OCI-LY1 (cell line): Measurements from ENCODE around the gene CD4.
A peak's percentile ranks its signal among the peaks of the same experiment; 100 is the strongest.

Source experiments
- H2AFZ ChIP-seq: fragments of 200-600 bp; sonication (generic), shearing (Covaris generic); 2 replicates; pipeline ENCODE4 v1.6.0; 2014; ENCODE audit warnings: antibody characterized with exemption, mild to moderate bottlenecking, low read length
- H3F3A ChIP-seq: fragments of 200-600 bp; sonication (generic), shearing (Covaris generic); 2 replicates; pipeline ENCODE4 v1.6.0; 2014; ENCODE audit warnings: mild to moderate bottlenecking, antibody characterized with exemption, low read length, moderate library complexity; ENCODE audit not compliant: insufficient read depth
- H3K27ac ChIP-seq: fragments of 200-600 bp; sonication (generic); 2 replicates; pipeline ENCODE4 v1.5.1; 2014; ENCODE audit warnings: low read length, mixed run types, mild to moderate bottlenecking, low read depth; ENCODE audit not compliant: poor library complexity, severe bottlenecking
- H3K27me3 ChIP-seq: fragments of 200-600 bp; sonication (generic); 2 replicates; pipeline ENCODE4 v1.6.0; 2014; ENCODE audit warnings: antibody characterized with exemption, mild to moderate bottlenecking, low read length, moderate library complexity; ENCODE audit not compliant: insufficient read depth
- H3K36me3 ChIP-seq: fragments of 200-600 bp; sonication (generic); 2 replicates; pipeline ENCODE4 v1.6.1; 2014; ENCODE audit warnings: mild to moderate bottlenecking, antibody characterized with exemption, low read length, moderate library complexity, mixed read lengths; ENCODE audit not compliant: insufficient read depth
- H3K4me1 ChIP-seq: fragments of 200-600 bp; sonication (generic); 2 replicates; pipeline ENCODE4 v1.5.1; 2014; ENCODE audit warnings: mild to moderate bottlenecking, low read length, moderate library complexity; ENCODE audit not compliant: insufficient read depth, severe bottlenecking
- H3K4me2 ChIP-seq: fragments of 200-600 bp; sonication (generic), shearing (Covaris generic); 2 replicates; pipeline ENCODE4 v1.6.1; 2014; ENCODE audit warnings: low read length
- H3K4me3 ChIP-seq: fragments of 200-600 bp; sonication (generic); 2 replicates; pipeline ENCODE4 v1.5.1; 2014; ENCODE audit warnings: low read length, low read depth, mild to moderate bottlenecking, mixed read lengths; ENCODE audit not compliant: poor library complexity, severe bottlenecking
- H3K79me2 ChIP-seq: fragments of 200-600 bp; shearing (Covaris generic); 2 replicates; pipeline ENCODE4 v1.6.1; 2016; ENCODE audit warnings: mixed run types, low read length, mixed read lengths; ENCODE audit not compliant: insufficient read depth
- H3K9ac ChIP-seq: fragments of 200-600 bp; sonication (generic), shearing (Covaris generic); 2 replicates; pipeline ENCODE4 v1.6.1; 2014; ENCODE audit warnings: mild to moderate bottlenecking, low read length, mixed read lengths
- H3K9me2 ChIP-seq: fragments of 200-600 bp; sonication (generic), shearing (Covaris generic); 2 replicates; pipeline ENCODE4 v1.6.1; 2014; ENCODE audit warnings: low read depth, mild to moderate bottlenecking, low read length, mixed read lengths
- H3K9me3 ChIP-seq: fragments of 200-600 bp; shearing (Covaris generic); 2 replicates; pipeline ENCODE4 v1.6.1; 2014; ENCODE audit warnings: low read length, mixed read lengths
- H4K20me1 ChIP-seq: fragments of 200-600 bp; sonication (generic), shearing (Covaris generic); 2 replicates; pipeline ENCODE4 v1.6.0; 2016; ENCODE audit warnings: mild to moderate bottlenecking, low read length; ENCODE audit not compliant: insufficient read depth
- CTCF ChIP-seq: fragments of 200-600 bp; sonication (generic), shearing (Covaris generic); IDR thresholded peaks from 2 replicates; pipeline ENCODE4 v1.5.1; 2017; ENCODE audit warnings: mild to moderate bottlenecking, antibody characterized with exemption, low read length, moderate library complexity, mixed read lengths
- EZH2 ChIP-seq: fragments of 200-600 bp; sonication (generic), shearing (Covaris generic); IDR thresholded peaks from 2 replicates; pipeline ENCODE4 v1.8.0; 2017; ENCODE audit warnings: borderline replicate concordance, mixed run types, mild to moderate bottlenecking, antibody characterized with exemption, low read length, moderate library complexity, mixed read lengths

The CD4 gene

GRCh38 chr12:6777386-6777785 lies 11.9 kb upstream of the CD4 start:
- H3K4me1 ChIP-seq: peaks cover 12% of the 10 kb centered on the region
- H3K79me2 ChIP-seq: no peaks in the 10 kb centered on the region
- H3K9me2 ChIP-seq: no peaks in the 10 kb centered on the region
- H4K20me1 ChIP-seq: no peaks in the 10 kb centered on the region
- H3K27ac ChIP-seq: no peak overlapping the region
- peaks cover 19% of the 10 kb centered on the region; the same call in 1 of the 2 replicates for H3K27me3 ChIP-seq
- H3K9ac ChIP-seq: no peak overlapping the region
- H3K9me3 ChIP-seq: no peaks in the 10 kb centered on the region
- TF ChIP-seq EZH2 (no peak), CTCF (no peak)
- H3F3A ChIP-seq: no peaks in the 10 kb centered on the region
- H2AFZ ChIP-seq: no peak overlapping the region
- no peak overlapping the region for H3K4me2 ChIP-seq
- no peak overlapping the region for H3K4me3 ChIP-seq
- no peaks in the 10 kb centered on the region for H3K36me3 ChIP-seq

- TF ChIP-seq CTCF: no peak
- TF ChIP-seq EZH2: no peak
- H3K27me3 ChIP-seq: 0 out of 2 replicates have a peak, but pooled peaks cover 11% of the 10 kb centered on the region
- H3K9ac ChIP-seq: peak overlapping the region; percentile 43; the same call in 1 of the 2 replicates
- no peaks in the 10 kb centered on the region for H3K79me2 ChIP-seq
- no peak overlapping the region for H3K27ac ChIP-seq
- peak overlapping the region; percentile 59 for H3K4me3 ChIP-seq
- H2AFZ ChIP-seq: no peak overlapping the region
- H4K20me1 ChIP-seq: no peaks in the 10 kb centered on the region
- peaks cover 18% of the 10 kb centered on the region for H3K4me1 ChIP-seq
- peak overlapping the region; percentile 78 for H3K4me2 ChIP-seq
- H3F3A ChIP-seq: no peaks in the 10 kb centered on the region
- no peaks in the 10 kb centered on the region for H3K9me3 ChIP-seq
- no peaks in the 10 kb centered on the region for H3K9me2 ChIP-seq
- no peaks in the 10 kb centered on the region for H3K36me3 ChIP-seq
Measured at GRCh38 chr12:6778217-6778573, 11.1 kb upstream of the CD4 start.

GRCh38 chr12:6778574-6779550 lies 10.5 kb upstream of the CD4 start:
- no peaks in the 10 kb centered on the region for H4K20me1 ChIP-seq
- H3K9ac ChIP-seq: peak overlapping the region; percentile 43; the same call in 1 of the 2 replicates
- H3K9me2 ChIP-seq: no peaks in the 10 kb centered on the region
- no peaks in the 10 kb centered on the region for H3F3A ChIP-seq
- H3K4me3 ChIP-seq: peak overlapping the region; percentile 59
- H3K9me3 ChIP-seq: no peaks in the 10 kb centered on the region
- peak; percentile 97 for TF ChIP-seq CTCF
- TF ChIP-seq EZH2: no peak
- H3K27ac ChIP-seq: no peak overlapping the region
- H3K27me3 ChIP-seq: 0 out of 2 replicates have a peak, but pooled peaks cover 10% of the 10 kb centered on the region
- H3K36me3 ChIP-seq: no peaks in the 10 kb centered on the region
- H3K4me2 ChIP-seq: peak overlapping the region; percentile 78
- H2AFZ ChIP-seq: no peak overlapping the region
- H3K4me1 ChIP-seq: peaks cover 22% of the 10 kb centered on the region
- no peaks in the 10 kb centered on the region for H3K79me2 ChIP-seq
